ENCODE data around the gene SYMPK. TPM values are rescaled to one million over a fixed set of nuclear protein-coding genes. Genes with fewer than 3 reads are reported as not detected.

The SYMPK gene
- total RNA-seq, 1 donor = 37.1 TPM

- no peak overlapping the region for H3K4me3 ChIP-seq (ENCODE audit: low read depth, low read length)
- no peak for TF ChIP-seq CTCF (IDR thresholded peaks at IDR 0.05; ENCODE audit: insufficient read depth, low read depth, low read length)
- no peak for DNase-seq (ENCODE audit: low read depth)
Measured at GRCh38 chr19:45895519-45895972, 32.6 kb upstream of the SYMPK start.

- TF ChIP-seq CTCF (IDR thresholded peaks at IDR 0.05; ENCODE audit: insufficient read depth, low read depth, low read length) = no peak
- H3K4me3 ChIP-seq (ENCODE audit: low read depth, low read length) = no peak overlapping the region
- no peak for DNase-seq (ENCODE audit: low read depth)
Measured at GRCh38 chr19:45890877-45891276, 27.9 kb upstream of the SYMPK start.

GRCh38 chr19:45889210-45889885, 26.4 kb upstream of the SYMPK start:
- DNase-seq (ENCODE audit: low read depth) = no peak
- no peak overlapping the region for H3K4me3 ChIP-seq (ENCODE audit: low read depth, low read length)
- no peak for TF ChIP-seq CTCF (IDR thresholded peaks at IDR 0.05; ENCODE audit: insufficient read depth, low read depth, low read length)

- peak; percentile 18 for DNase-seq (ENCODE audit: low read depth)
- peak overlapping the region; percentile 68 for H3K4me3 ChIP-seq (ENCODE audit: low read depth, low read length)
- TF ChIP-seq CTCF (IDR thresholded peaks at IDR 0.05; ENCODE audit: insufficient read depth, low read depth, low read length) = no peak
Measured at GRCh38 chr19:45887200-45887710, 24.3 kb upstream of the SYMPK start.

- peak; percentile 94 for DNase-seq (ENCODE audit: low read depth)
- TF ChIP-seq CTCF (IDR thresholded peaks at IDR 0.05; ENCODE audit: insufficient read depth, low read depth, low read length) = no peak
- H3K4me3 ChIP-seq (ENCODE audit: low read depth, low read length) = peak overlapping the region; percentile 68
Measured at GRCh38 chr19:45886427-45887199, 23.7 kb upstream of the SYMPK start.

GRCh38 chr19:45885556-45886426, 22.8 kb upstream of the SYMPK start, which contains the start of gene IRF2BP1:
TSS of gene IRF2BP1 (minus strand) at chr19:45886141. CDS start at chr19:45885774, 367 bp downstream.
- TF ChIP-seq CTCF (IDR thresholded peaks at IDR 0.05; ENCODE audit: insufficient read depth, low read depth, low read length) = no peak
- peak; percentile 96 for DNase-seq (ENCODE audit: low read depth)

More at GRCh38 chr19:45885556-45886426, 22.8 kb upstream of the SYMPK start, which contains the start of gene IRF2BP1:
- H3K4me3 ChIP-seq (ENCODE audit: low read depth, low read length) = peak within 1 kb of the TSS; percentile 68
